Measurements from ENCODE around the gene ZSWIM4.
A peak's percentile ranks its signal among the peaks of the same experiment; 100 is the strongest.
"Not testable (repeated sequence)": the region's sequence is repeated elsewhere in the genome, so short reads cannot be mapped to it uniquely, and the experiment has no call there.

The ZSWIM4 gene

DNA sequence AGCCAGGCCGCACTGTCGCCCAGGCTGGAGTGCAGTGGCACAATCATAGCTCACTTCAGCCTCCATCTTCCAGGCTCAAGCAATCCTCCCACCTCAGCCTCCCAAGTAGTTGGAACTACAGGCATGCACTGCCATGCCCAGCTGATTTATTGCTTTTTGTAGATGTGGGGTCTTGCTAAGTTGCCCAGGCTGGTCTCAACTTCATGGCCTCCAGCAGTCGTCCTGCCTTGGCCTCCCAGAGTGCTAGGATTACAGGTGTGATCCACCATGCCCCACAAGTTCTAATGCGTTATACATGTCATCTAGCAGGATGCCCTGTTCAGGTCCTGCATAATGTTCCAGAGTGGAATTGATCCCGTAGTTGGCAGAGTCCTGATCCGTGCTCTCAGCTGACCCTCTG, 16.4 kb upstream of the ZSWIM4 start:
- DNase-seq, result no peak

DNA sequence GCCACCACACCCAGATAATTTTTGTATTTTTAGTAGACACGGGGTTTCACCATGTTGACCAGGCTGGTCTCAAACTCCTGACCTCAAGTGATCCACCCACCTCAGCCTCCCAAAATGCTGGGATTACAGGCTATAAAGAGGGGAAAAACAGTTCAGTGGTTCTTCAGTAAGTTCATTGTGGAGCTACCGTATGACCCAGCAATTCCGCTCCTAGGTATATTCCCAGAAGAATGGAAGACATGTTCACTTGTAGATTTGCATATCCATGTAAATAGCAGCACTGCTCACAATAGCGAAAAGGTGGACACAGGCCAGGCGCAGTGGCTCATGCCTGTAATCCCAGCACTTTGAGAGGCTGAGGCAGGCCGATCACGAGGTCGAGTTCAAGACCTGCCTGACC, 15.4 kb upstream of the ZSWIM4 start:
- not testable (repeated sequence) for DNase-seq

DNA sequence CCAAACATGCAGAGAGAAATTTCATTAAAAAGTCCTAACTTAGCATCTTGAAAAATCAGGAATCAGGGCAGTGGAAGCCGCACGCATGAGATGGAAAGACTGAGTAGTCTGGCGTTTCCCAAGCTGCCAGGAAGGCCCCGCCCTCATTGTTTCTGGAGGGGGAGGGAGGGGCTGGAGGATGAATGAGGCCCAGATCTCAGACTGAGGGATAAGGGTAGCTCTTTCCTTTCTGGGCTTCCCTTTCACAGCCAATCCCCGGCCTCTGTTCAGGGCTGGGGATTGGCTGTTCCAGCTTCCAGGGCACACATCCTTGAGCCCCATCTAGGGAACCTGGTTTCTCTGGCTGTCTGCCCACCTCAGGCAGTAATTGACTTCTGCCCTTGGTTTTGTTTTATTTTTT, 13.7 kb upstream of the ZSWIM4 start:
- no peak for DNase-seq

DNA sequence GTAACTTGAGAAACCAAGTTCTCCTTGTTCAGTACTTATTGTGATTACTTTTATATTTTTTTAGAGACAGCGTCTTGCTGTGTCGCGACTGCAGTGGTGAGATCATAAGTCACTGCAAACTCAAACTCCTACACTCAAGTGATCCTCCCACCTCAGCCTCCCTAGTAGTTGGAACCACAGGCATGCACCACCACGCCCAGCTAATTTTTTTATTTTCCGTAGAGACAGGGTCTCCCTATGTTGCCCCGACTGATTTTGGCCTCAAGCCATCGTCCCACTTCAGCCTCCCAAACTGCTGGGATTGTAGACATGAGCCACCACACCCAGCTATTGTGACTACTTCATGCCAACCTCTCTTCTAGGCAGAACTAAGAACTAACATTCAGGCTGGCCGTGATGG, 12.7 kb upstream of the ZSWIM4 start:
- DNase-seq, result no peak

DNA sequence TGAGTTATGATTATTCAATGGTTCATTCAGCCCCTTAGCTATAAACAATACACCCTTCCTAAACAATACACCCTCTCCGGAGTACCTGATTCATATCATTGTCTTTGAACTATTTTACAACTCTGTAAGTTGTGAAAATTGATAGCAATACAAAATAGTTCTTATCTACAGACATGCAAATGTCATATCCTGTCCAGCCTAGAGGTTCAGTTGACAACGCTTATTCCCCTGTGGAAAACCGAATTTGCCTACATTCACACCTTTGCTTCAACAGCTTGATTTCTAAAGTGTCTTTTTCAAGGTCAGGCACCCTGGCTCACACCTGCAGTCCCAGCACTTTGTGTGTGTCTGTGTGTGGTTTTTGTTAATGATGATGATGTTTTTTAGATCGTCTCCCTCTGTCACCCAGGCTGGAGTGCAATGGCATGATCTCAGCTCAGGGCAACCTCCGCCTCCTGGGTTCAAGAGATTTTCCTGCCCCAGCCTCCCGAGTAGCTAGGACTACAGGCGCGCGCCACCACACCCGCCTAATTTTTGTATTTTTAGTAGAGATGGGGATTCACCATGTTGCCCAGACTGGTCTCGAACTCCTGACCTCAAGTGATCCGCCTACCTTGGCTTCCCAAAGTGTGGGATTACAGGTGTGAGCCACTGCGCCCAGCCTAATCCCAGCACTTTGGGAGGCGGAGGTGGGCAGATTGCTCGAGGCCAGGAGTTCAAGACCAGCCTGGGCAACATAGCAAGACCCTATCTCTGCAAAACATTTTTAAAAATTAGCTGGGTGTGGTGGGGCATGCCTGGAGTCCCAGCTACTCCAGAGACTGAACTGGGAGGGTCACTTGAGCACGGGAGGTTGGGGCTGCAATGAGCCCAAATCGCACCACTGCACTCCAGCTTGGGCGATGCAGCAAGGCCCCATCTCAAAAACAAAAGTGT, 11.4 kb upstream of the ZSWIM4 start:
- DNase-seq, result no peak

DNA sequence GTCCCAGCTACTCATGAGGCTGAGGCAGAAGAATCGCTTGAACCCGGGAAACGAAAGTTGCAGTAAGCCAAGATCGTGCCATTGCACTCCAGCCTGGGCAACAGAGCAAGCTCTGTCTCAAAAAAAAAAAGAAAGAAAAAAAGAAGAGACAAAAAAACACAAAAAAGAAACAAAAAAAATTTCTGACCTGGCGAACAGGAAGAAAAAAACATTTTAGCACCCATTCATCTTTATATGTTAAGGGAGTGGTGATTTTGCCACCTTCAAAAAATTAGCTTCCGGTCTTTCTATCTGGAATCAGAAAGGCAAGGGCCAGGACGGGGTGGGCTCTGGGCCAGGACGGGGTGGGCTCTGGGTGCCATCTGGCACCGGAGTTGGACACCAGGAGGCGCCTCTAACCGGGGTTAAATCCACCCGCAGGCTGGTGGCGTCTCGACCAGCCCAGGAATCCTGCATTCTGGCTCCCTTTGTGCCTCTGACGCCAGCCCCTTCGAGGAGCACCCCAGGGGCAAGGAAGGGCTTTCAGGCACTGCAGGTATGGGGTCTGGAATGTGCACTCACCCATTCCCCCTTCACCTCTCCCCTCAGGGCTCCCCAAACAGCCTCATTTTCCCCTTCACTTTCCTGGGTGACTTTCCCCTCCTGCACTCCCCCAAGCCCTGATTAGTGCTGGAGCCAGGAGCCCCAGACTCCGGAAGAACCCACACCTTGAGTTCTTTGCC, 10.4 kb upstream of the ZSWIM4 start:
- DNase-seq, result no peak

DNA sequence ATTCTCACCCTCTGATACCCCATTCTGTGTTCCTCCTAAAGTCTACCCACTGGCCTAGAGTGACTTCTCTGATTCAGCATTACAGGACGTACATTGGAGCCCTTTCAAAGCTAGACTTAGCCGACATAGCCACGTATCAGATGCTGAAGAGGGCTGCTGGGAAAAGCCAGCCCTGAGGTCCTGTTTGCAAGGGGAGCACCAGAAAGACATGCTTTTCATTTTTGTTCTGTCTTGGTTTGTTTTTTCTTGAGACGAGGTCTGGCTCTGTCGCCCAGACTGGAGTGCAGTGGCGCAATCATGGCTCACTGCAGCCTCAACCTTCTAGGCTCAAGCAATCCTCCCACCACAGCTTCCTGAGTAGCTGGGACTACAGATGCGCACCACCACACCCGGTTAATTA, 6.3 kb upstream of the ZSWIM4 start:
- no peak for DNase-seq

DNA sequence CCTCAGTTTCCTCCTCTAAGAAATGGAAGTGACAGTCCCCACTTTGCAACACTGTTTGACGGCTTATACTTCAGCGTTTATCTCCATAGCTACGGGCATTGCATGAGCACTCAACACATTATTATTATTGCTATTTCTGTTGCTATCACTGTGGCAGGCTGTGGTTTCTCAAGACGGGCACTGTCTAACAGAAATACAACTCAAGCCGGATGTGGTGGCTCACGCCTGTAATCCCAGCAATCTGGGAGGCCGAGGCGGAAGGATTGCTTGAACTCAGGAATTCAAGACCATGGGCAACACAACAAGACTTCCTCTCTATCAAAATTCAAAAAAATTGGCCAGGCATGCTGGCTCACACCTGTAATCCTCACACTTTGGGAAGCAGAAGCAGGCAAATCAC, 4.9 kb upstream of the ZSWIM4 start:
- DNase-seq, result no peak

DNA sequence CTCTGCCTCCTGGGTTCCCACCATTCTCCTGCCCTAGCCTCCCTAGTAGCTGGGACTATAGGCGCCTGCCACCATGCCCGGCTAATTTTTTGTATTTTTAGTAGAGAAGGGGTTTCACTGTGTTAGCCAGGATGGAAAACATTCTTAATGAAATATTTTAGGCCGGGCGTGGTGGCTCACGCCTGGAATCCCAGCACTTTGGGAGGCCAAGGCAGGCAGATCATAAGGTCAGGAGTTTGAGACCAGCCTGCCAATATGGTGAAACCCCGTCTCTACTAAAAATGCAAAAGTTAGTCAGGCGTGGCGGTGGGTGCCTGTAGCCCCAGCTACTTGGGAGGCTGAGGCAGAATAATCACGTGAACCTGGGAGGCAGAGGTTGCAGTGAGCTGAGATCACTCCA, 1.9 kb upstream of the ZSWIM4 start:
- not testable (repeated sequence) for DNase-seq

DNA sequence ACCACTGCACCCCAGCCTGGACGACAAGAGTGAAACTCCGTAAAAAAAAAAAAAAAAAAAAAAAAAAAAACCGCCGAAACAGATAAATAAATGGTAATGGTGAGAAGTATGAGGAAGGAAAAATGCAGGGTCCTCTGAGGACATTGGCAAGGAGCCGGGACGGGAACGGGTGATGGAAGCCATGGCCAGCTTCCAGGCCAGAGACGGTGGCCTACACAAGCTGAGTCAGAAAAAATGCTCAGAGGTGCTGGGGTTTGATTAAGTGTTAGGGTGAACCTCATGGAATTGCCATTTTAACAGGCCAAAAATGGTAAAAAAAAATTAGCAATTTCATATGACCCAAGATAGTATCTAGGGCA, 866 bp upstream of the ZSWIM4 start:
- peak; percentile 71 for DNase-seq

DNA sequence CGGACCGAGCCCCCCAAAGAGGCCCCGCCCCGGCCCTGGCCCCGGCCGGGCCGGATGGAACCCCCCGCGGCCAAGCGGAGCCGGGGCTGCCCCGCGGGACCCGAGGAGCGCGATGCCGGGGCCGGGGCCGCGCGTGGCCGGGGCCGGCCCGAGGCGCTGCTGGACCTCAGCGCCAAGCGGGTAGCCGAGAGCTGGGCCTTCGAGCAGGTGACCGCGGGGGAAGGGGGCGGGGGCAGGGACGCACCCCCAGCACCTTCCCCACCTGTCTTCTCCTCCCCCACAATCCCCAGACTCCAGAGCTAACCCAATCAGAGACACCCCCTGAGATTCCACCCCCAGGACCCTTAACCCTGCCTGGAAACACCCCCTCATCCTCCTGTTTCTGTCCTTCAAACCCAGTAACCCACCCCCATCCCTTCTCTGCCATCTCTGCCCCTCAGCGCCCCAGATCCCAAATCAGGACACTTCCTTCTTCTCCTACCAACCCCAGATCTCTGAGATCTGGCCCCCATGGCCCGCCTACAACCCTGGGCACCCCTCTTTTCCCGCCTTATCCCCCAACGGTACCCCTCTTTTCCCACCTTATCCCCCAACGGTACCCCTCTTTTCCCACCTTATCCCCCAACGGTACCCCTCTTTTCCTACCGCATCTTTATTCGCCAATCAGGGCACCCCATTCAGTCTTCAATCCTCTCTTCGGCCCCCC, 505 bp downstream of the ZSWIM4 start:
- no peak for DNase-seq

DNA sequence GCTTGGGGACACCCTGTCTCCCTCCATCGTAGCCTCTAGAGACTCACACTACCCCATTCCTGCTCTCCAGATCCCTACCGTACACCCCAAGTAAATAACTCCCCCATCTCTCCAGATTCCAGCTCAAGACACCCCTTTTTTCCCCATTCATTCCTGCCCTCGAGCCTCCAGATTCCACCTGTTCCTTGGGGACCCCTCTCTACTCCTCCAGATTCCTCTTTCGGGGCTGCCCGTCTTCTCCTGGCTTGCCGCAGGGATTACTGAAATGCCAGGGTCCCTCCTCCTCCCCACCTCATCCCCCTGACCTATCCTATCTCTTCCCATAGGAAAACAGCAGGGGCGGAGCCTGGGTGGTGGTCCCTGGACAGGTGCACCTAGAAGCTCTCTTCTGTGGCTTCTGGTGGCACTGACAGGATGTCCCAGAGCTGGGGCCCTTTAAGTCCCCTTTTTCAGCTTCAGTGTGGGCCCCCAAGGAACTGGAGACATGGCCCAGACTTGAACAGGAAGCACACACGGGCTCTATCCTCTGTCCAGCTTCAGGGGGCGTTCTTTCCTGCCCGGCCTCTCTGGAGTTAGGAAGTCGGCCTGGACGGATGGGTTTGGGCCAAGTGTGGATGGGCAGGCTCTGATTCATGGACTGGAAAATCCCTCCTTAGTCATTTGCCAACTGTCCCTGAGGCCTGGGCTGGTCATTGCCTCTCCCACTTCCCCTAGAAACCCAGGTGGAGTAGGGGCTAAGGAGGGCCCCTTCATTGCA, 1.2 kb downstream of the ZSWIM4 start:
- DNase-seq, result peak; percentile 93

DNA sequence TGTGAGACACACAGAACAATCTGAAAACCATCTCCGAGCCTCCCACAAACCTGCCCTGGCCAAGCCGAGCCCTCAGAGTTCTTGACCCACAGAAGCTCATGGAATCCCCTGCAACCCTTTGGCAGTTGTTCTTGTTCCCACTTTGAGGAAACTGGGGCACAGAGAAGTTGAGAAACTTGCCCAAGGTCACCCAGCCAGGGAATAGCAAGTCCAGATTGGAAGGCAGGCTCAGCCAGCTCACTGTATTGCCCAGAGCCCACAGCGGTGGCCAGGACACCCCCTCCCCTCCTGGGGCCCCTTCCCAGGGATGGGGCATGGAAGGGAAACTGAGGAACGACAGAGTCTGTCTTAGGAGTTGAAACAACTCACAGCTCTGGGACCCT, 1.8 kb downstream of the ZSWIM4 start:
- no peak for DNase-seq

DNA sequence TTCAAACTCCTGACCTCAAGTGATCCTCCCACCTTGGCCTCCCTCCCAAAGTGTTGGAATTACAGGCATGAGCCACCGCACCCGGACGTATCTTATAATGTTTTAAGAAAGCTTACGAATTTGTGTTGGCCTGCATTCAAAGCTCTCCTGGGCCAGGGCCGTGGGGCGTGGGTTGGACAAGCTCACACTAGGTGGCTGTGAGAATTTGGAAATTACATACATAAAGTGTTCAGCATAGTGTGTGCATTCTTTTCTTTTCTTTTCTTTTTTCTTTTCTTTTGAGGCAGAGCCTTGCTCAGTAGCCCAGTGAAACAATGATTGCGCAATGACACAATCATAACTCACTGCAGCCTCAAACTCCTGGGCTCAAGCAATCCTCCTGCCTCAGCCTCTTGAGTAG, 2.6 kb downstream of the ZSWIM4 start:
- DNase-seq, result no peak

DNA sequence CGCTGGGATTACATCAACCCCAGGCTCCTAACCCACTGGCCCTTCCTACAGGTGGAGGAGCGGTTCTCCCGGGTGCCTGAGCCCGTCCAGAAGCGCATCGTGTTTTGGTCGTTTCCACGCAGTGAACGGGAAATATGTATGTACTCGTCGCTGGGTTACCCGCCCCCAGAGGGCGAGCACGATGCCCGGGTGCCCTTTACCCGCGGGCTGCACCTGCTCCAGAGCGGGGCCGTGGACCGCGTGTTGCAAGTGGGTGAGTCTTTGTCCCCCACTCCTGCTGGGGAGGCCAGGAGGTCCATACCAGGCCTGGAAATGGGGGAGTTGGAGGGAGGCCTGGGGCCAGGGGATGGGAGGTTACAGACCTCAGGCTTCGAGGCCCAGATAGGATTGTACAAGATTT, 4.4 kb downstream of the ZSWIM4 start:
- no peak for DNase-seq

DNA sequence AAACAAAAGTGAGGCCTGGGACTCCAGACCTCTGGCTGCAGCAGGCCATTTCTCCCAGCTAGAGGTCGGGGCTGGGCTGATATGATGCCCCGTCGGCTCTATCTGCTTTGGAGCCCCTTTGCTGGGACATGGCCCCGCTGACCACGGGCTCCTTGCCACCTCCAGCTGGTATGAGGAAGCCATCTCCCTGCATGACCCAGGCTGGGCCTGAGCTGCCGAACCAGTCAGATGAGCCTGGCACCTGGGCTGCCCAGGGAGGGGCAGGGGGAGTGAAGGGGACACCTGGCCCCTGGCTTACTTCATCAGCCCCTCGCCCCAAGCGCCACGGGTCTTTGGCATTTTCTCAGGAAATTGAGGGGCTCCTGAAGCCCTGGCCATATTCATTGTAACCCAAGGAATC, 7.8 kb downstream of the ZSWIM4 start:
- no peak for DNase-seq

DNA sequence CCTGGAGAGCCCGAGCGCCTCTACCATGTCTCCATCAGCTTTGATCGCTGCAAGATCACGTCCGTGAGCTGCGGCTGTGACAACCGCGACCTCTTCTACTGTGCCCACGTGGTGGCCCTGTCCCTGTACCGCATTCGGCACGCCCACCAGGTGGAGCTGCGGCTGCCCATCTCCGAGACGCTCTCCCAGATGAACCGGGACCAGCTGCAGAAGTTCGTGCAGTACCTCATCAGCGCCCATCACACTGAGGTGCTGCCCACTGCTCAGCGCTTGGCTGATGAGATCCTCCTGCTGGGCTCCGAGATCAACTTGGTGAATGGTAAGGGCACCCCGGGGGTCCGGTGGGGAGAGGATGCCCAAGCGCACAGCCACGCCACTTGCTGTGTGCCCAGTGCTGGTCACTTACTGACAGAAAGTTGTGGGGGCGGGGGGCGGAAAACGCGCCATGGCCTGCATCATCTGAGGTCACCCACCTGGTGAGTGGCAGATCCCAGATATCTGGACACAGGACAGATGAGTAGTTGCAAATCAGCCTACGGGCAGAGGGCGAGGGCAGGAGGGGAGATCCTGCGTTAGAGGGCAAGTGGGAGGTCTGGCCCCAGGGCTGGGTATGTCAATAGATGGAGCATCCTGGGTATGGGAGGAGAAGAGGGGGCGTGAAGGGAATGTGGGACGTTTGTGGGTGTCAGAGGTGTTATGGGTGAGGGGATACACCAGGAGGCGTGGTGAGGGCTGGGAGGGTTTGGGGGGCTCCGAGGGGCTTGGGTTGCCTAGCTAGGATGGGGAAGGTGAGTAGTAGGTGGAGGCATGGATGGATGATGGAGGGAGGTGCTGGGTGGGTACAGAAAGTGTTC, 9.8 kb downstream of the ZSWIM4 start:
- no peak for DNase-seq

DNA sequence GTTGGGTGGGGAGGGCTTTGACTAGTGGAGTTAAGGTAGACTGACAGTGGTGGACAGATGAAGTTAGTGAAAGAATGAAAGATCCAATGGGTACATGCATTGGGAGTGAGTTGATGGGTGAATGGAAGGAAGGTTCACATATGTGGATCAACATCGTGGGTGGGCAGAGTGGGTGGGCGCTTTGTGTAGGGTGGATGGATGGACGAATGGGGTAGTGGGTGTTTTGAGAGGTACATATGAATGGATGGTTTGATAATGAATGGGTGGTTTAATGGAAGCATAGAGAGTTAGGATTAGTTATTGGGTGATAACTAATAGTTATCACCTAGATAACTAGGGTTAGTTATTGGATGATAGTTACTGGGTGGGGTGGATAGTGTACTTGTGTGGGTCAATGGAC, 11.5 kb downstream of the ZSWIM4 start:
- no peak for DNase-seq

DNA sequence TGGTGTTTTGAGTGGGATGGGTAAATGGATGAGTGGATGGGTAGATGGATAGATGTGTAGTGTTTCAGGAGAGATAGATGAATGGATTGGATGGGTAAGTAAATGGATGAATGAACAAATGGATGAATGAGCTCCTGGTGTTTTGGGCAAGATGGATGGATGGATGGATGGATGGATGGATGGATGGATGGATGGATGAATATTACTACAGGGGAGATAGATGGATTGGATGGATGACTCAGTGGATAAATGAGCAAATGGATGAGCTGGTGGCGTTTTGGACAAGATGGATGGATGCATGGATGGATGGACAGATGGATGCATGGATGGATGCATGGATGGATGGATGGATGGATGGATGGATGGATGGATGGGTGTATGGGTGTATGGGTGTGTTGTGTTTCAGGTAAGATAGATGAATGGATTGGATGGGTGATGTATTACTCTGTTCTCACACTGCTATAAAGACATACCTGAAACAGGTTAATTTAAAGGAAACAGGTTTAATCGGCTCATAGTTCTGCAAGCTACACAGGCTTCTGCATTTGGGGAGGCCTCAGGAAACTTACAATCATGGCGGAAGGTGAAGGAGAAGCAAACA, 12.3 kb downstream of the ZSWIM4 start:
- no peak for DNase-seq

DNA sequence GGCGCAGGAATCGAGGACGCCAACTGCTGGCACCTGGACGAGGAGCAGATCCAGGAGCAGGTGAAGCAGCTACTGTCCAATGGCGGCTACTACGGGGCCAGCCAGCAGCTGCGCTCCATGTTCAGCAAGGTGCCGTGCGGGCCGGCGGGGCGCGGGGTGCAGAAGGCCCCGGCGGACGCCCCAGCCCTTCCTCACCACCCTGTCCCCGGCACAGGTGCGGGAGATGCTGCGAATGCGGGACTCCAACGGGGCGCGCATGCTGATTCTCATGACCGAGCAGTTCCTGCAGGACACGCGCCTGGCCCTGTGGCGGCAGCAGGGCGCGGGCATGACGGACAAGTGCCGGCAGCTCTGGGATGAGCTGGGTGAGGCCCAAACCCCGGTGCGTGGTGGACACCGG, 13.6 kb downstream of the ZSWIM4 start:
- DNase-seq, result no peak

DNA sequence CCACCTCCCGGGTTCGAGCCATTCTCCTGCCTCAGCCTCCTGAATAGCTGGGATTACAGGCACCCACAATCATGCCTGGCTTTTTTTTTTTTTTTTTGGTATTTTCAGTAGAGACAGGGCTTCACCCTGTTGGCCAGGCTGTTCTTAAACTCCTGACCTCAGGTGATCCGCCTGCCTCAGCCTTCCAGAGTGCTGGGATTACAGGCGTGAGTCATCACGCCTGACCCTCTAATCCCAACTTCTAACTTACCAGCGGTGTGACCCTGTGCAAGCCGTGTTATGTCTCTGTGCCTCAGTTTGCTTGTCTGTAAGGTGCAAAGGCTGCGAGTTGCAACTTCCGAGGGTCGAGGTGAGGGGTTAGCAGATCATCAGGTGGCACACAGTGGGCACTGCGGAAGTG, 17.3 kb downstream of the ZSWIM4 start:
- DNase-seq, result no peak

DNA sequence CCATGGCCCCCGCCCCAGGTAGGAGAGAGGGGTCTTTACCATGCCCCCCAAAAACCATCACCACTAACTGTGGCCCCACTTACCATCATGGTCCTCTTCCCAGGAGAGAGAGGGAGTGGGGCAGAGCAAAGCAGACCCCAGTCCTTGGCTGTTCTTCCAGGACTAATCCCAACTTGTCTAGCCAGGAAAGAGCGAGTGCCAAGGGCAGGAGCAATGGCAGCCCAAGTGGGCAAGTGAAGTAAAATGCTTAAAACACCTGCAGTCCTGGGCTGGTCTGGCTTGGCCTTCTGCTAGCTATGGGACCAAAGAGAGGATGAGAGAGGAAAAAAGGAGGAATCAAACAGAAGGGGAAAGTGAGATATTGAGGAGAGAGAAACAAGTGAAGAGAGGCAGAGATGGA, 17.9 kb downstream of the ZSWIM4 start:
- DNase-seq, result no peak

Measured in kidney glomerular epithelial cell (primary cell).